AG09309 (cell line): Measurements from ENCODE around the gene NAV2.
A peak's percentile ranks its signal among the peaks of the same experiment; 100 is the strongest.

Experiments
- DNase-seq: peaks from one replicate; pipeline ENCODE4 v3.0.0-alpha.2; 2010; ENCODE audit warnings: low read depth
- H3K4me3 ChIP-seq: 2 replicates; pipeline ENCODE4 v1.5.1; 2011; ENCODE audit warnings: mild to moderate bottlenecking, low read depth, low read length, moderate library complexity; ENCODE audit not compliant: control insufficient read depth
- TF ChIP-seq, protein P1 (sequence below): IDR thresholded peaks from 2 replicates; pipeline ENCODE4 v1.5.1; 2011; ENCODE audit warnings: mild to moderate bottlenecking, low read depth, low read length, inconsistent platforms; ENCODE audit not compliant: insufficient read depth, control insufficient read depth; ENCODE audit errors: missing control alignments

NAV2 gene

DNA sequence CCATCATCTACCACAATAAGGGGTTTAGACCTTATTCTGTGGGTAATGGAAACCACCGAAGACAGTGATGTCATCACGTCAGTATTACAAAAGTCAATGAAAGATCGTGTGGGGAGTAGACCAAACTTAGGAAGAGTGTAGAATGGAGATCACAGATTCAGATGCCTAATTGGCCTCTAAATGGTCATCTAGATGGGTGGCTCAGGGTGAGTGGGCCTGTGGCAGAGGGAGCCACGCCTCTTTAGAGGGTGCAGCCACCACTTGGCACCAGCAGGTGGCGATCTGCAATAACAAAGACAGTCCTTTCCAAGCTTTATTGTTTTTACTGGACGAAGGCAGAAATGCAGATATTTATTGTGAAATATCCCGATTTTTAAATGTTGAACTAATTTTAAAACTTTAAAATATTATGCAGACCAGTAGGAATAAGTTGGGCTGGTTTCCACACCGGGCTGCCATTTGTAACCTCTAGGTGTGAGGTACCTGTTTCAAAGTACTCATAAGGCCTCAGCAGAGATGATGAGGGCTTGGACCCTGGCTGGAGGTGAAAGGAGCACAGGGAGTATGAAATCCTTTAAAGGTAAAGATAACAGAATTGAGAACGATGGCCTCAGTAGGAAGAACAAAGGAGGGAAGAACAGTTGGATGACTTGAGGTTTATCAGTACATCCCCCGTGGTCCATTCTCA, 225.7 kb downstream of the NAV2 start:
- DNase-seq, result no peak
- TF ChIP-seq, protein P1, sequence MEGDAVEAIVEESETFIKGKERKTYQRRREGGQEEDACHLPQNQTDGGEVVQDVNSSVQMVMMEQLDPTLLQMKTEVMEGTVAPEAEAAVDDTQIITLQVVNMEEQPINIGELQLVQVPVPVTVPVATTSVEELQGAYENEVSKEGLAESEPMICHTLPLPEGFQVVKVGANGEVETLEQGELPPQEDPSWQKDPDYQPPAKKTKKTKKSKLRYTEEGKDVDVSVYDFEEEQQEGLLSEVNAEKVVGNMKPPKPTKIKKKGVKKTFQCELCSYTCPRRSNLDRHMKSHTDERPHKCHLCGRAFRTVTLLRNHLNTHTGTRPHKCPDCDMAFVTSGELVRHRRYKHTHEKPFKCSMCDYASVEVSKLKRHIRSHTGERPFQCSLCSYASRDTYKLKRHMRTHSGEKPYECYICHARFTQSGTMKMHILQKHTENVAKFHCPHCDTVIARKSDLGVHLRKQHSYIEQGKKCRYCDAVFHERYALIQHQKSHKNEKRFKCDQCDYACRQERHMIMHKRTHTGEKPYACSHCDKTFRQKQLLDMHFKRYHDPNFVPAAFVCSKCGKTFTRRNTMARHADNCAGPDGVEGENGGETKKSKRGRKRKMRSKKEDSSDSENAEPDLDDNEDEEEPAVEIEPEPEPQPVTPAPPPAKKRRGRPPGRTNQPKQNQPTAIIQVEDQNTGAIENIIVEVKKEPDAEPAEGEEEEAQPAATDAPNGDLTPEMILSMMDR, result peak; percentile 83

GRCh38 chr11:19938866-19939265, 226.2 kb downstream of the NAV2 start:
- no peak for DNase-seq
- H3K4me3 ChIP-seq, result no peak overlapping the region
- TF ChIP-seq, protein P1, result no peak

More for the DNA sequence above, 225.7 kb downstream of the NAV2 start:
- no peak overlapping the region for H3K4me3 ChIP-seq

DNA sequence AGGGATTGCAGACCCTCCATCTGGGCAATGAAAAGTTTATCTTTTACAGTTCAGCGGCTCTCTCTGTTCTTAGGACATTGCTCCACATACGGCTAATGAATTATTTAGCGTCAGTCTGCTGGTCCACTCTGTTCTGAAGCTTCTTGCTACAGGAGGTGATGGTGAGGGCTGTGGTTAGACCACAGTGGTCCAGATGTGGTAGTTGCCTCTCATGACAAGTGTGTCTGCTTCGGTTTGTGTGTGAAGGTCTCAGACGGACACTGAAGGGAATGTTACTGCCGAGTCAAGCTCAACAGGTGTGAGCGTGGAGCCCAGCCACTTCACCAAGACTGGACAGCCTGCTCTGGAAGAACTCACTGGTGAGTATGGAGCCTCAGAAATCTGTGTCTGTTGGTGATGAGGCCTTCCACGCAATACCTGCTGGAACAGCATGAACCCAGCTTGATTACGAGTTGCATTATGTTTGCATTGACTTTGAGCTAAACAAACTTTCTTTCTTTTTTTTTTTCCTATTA, 226.8 kb downstream of the NAV2 start:
- TF ChIP-seq, protein P1, result no peak
- no peak for DNase-seq
- no peak overlapping the region for H3K4me3 ChIP-seq

DNA sequence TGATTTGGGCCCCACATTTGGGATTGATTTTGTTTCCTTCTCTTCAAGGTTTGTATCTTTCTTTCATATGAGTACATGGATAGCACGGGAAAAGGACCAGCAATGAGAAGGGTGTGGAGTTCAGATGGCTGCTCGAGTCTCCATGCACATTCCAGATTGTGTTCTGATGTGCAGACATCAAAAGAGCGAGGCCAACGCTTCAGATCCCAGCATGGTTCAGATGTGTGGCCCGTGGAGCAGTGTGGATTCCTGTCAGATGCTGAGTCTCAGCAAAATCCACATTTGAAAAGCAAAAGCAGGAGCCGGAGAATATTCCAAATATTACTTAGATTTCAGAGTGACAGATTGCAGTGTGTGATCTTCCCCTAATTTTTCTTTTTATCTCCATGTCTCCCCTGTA, 228.2 kb downstream of the NAV2 start:
- H3K4me3 ChIP-seq, result no peak overlapping the region
- no peak for DNase-seq
- TF ChIP-seq, protein P1, result no peak

DNA sequence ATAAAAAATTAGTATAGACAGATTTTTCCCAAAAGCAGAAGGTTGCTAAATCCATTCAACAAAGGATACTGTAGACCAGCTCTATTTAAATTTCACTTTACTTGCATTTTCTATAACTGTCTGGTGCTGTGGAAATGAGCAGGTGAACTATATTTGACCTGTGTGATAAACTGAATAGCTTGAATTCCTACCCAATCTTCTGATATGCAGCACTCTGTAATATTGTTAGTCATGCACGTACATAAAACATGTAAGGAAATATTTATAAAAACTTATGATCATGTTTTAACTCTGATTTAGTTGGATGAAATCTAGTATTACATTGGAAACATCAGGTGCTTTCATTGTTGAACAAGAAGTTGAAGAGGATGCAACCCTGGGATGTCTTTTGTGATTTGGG, 234.0 kb downstream of the NAV2 start:
- DNase-seq, result no peak
- no peak overlapping the region for H3K4me3 ChIP-seq
- TF ChIP-seq, protein P1, result no peak

DNA sequence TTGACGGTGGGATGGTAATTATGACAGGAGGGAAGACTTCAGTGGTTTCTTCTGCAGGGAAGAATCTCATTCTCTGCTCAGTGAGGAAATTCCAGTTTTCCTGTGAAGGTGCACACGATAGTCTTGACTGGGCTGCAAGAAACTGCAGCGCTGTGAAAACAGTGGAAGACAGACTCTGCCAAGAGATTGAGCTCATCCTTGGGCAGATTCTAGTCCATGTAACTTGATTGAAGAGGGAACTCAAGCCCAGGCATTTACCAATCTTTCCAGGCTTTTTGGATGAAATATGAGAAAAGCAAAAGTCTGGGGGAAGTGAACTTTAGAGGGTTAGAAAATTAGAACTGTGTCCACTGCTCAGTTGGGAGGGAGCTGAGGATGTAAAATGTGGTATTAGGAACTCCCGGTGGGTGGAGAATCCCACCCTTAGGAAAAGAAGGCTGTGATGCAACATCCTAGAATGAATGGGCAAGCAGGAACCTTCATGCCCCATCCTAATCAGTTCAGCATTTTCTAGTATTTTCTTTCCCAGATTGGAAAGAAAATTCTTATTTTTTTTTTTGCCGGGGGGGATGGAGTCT, 235.0 kb downstream of the NAV2 start:
- DNase-seq, result no peak
- no peak overlapping the region for H3K4me3 ChIP-seq
- TF ChIP-seq, protein P1, result no peak
